Activated CD4-positive, CD25-positive, alpha-beta regulatory T cell (primary cell): ENCODE measurements around the gene DOK3.

ENCODE experiments used
- DNase-seq, 4 experiments: peaks; one replicate each; lab custom pipeline; 2025; lab: John Stamatoyannopoulos, UW

DOK3 gene

DNA sequence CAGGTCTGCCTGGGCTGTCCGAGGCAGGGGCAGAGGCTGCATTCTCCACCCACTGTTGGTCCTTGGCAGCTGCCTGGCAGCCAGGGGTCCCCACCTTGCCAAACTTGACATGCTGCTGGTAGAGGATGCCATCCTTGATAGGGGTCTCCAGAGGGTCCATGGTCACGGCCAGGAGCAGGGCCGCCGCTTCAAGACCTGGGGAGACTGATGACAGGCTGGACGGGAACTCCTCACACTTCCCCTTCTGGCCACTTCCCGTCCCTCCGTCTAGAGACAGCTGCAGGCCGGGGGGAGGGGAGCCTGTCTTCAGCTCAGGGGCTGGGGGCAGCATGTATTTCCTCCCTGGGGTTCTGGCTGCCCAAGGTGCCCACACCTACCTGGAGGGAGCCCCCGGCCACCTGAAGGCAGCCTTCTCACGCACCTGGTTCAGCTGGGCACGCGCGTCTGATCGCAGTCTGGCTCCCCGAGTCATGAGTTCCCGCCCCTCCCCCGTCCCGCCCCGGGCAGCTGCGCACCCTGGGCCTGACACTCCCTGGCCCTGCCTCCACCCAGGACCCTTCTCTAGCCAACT is at the start of gene DOK3:
Gene DOK3, minus strand, starts transcription at position 446 of the 571 bp plus-strand sequence. Its CDS starts 286 bp downstream, at position 160.
- no peak for DNase-seq

- no peak for DNase-seq
Measured at GRCh38 chr5:177557796-177558195, 48.2 kb upstream of the DOK3 start.

DNA sequence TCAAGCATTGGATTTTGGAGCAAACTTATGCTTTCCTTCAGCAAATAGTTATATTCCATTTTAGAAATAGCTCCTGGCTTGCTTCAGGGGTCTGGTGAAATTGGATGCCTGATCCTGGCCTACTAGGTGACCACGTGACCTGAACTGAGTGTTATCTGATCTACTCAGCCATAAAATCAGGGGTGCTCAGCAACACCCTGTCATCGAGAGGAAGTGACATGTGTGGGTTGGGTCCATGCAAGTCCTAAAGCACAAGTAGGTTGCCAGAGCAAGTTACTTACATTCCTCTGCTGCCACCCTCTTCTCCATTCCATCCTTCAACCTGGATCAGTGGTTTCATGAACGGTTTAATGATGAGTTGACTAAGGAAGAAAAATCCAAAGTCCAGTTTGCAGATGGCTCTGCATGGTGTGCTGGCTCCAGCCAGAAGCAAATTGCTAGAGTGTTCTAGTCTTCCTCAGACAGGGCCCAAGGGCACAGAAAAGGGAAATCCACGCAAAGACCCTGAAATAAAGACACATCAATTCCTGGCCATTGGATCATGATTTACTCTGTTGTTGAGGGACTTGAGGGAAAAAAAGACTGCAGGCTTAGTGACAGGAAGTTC is 47.5 kb upstream of the DOK3 start:
- DNase-seq: no peak

DNA sequence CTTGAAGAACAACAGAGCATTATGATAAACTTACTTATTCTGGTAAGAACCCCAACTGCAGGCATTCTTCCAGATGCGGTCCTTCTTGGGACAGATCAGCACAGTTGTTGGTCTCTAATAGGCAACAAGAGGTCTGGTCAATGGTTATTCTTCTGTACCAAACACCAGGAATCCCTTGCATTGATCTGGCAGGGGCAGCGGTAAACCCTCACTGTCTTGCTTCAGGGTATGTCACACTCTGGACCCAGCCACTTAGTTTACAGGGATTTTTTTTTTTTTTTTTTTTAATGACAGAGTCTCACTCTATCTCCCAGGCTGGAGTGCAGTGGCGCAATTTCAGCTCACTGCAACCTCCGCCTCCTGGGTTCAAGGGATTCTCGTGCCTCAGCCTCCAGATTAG is 46.0 kb upstream of the DOK3 start:
- DNase-seq: no peak

GRCh38 chr5:177555228-177555627 is 45.6 kb upstream of the DOK3 start:
- DNase-seq: no peak

DNA sequence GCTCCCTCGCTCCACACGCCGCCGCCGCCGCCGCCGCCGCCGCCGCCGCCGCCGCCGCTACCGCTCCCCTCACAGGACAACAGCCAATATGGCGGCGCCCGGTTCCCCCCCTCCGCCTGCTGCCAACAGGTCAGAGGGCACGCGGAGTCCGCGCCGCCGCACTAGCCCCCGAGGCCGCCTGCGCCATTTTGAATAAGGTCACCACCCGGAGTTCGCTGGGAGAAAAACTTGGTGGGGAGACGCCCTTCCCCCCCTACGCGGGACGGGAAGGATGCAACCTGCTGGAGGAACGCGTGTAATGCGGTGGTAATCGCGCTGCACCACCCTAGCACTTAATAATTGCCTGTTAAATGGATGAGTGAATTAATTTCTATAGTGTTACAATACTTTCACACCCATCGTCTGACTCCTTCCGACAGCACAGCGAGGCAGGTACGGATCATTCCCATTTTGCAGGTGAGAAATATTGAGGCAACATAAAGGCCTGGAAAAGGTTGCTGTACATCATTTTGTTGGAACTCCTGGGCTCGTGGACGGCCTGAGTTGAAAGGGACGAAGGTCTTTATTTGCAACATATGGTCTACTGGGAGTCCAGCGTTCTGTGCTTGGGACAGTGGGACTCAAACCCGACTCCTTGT is 45.0 kb upstream of the DOK3 start, which contains the start of gene FAM193B:
Gene FAM193B, minus strand, starts transcription at position 90 of the 638 bp plus-strand sequence. CDS start 105 bp downstream, outside the sequence.
- DNase-seq: peak; percentile 89 to 95 (median 90)

DNA sequence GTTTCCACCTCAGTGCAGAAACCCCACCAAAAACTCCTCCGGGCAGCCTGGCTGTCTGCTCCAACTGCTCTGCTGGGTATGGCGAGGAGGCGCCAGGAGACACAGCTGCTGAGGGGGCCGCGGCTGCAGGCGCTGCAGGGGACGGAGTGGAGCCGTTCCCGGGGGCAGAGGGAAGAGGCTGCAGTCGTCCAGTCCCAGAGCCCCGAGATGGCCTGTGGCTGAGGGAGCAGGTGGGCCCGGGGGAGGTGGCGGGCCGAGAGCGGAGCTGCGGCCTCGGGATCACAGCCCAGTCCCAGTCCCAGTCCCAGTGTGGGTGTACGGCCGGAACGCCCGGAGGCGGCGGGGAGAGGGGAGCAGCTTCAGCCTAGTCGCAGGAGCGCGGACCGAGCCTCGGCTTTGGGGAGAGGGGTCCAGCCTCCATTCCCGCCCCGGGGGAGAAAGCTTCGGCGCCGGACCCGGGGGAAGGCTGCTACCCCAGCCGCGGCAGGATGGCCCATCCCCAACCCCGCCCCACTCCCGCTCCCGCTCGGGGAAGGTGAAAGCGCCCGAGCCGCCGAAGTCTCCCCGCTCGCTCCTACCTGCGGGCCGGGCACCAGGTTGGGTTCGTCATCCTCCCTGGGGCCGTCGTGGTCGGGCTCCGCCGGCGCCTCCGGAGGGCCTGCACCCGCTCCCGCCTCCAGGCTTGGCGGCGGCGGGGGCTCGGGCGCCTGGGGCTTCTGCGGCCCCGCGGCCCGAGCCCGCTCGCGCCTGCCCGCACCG is 44.2 kb upstream of the DOK3 start:
- peak in 2 of 4 experiments; percentile 18 to 27 for DNase-seq

- no peak for DNase-seq
Measured at GRCh38 chr5:177552839-177553455, 43.3 kb upstream of the DOK3 start.

- no peak for DNase-seq
Measured at GRCh38 chr5:177550122-177550521, 40.5 kb upstream of the DOK3 start.

GRCh38 chr5:177548495-177548894 is 38.9 kb upstream of the DOK3 start:
- no peak for DNase-seq

DNA sequence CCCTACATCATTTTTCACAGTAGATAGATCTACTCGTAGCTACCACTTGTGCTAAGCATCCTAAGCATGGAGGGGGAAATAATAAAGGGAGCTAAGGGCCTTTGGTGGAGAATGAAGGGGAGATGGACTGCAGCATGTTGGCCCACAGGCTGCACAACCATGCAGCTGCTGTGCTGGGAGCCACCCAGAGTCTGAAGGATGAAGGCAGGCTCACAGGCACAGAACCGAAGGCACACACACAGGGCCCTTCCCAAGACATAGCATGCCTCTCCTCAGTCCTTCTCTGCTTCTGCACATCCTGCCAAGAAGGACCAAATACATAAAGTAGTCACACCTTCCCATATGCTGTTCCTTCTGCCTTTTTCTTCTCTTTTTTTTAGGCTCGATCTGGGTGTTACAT is 38.1 kb upstream of the DOK3 start:
- no peak for DNase-seq

DNA sequence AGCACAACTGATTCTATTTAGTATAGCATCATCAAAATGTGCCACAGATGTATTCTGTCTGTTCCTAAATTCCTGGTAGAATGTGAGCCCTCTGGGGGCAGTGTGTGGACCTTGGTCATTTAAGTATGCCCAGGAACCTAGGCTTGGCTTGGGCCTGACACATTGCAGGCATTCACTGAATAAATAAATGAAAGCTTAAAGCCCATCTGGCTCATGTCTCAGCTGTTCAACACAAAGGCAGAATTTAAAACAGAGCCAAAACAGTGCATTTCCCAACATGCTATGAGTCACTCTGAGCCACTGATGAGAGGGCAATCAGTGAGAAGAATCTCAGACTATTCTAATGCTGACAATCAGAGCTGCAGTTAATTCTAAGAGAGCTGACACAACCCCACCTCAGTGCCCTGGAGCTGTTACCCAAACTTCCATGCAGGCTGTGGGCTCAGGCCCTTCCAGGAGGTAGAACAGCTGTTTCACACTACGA is 36.7 kb upstream of the DOK3 start:
- DNase-seq: no peak

DNA sequence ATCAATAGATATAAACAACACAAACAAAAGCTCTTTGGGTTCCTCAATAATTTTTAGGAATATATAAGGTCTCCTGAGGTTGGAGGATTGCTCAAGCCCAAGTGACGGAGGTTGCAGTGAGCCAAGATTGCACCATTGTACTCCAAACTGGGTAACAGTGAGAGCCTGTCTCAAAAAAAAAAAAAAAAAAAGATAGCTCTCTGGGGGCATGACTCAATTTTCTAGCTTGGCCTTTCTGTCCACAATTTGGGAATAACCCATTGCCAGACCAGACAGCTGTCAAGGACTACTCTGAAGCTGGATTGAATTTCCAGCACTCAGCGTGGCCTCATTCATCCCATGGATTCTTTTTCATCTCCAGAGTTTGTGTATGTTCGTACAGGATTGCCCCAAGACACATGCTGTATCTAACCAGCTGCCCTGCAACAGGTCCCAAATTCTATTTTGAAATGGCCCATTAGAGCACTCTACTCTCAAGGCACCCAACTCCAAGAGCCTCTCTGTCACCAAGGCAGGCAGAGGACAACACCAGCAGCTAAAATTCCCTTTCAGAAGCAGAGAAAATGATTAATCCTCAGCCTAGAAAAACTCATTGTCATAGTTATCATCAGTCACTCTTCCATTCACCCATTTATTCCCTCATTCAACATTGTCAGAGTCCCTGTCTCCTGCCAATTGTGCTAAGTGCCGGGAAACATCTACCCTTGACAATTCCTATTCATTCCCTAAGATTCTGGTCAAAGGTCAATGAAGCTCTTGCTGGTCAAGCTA is 36.0 kb upstream of the DOK3 start:
- DNase-seq: no peak

DNA sequence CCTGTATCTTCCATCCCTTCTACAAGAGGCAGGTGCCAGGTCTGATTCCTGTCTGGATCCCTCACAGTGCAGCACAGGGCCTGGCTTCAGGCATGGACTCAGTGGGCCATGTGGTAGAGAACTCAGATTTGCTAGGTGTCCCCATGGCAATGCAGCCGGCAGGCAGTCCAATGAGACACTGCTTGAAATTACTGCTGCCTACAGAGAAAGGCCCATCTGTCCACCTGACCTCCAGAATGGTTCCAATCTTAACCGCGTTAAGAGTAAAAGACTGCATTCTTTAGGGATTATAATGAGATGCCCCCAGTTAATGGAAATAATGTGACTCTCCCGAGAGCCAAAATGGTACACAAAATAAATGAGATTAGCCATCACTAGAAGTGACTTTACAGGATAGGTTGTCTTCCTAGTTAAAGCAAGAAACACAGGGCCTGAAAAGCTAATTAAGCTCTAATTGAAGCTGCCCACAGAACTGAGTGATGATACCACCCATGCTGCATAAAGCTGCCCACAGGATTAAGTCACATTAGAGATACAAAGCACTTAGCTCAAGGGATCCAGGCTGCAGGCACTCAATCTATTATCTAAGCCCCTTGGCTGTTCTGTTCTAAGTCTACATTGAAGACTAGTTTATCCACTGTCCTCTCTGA is 33.3 kb upstream of the DOK3 start:
- DNase-seq: no peak

GRCh38 chr5:177540438-177540837 is 30.8 kb upstream of the DOK3 start:
- DNase-seq: no peak

DNA sequence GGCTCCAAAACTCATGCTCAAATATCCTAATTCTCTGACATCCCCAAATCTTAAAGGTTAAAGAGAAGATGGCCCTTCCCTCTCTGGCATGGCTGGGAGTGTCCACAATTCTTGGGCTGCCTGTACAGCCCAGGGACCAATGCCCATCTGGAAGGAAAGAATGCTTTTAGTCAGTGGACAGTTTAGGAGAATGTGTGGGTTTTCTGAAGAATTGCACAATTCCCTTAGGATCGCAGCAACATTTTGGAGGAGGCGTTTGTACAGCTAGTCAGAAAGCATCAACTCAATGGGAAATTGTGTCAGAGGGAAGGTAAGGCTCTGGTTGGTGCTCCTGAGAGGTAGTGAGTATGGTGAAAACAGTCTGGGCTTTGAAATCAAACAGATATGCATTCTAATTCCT is 29.8 kb upstream of the DOK3 start:
- DNase-seq: no peak

- no peak for DNase-seq
Measured at GRCh38 chr5:177538876-177539275, 29.2 kb upstream of the DOK3 start.

GRCh38 chr5:177537389-177538361 is 28.0 kb upstream of the DOK3 start:
- DNase-seq: no peak

DNA sequence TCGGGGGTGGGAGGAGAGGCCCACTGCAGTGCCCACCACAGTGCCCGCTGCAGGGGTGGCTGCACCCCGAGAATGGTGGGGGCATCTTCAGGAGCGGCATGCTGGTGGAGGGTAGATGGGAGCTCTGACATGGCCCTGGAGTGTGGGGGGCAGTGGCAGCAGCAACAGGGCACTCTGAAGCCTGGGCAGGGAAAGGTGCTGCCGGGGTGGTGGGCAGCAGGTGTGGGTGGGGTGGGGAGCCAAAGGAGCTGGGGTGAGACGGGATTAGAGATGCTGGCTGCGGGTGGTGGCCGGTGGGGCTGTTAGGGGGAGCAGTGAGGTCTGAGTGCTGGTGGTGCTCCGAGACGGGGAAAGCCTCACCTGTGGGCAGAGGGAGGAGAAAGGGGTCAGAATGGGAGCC is 26.8 kb upstream of the DOK3 start:
- no peak for DNase-seq

DNA sequence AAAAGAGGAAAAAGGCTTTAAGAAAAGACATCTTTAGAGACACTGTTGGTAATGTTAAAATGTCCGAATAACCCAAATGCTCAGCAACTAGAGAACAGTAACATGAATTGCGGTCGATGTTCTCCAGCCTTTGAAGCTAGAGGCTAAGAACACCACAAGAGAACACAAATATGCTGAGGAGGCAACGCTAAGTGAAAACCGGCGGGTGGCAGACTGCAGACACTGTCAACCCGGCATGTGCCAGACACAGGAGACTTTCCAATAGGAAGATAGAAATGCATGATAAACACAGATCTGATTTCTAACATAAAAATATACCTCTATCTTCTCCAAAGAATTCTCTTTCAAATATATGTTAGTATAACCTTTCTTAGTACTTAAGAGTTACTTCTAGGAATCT is 25.5 kb upstream of the DOK3 start:
- no peak for DNase-seq
